K562 (cell line): Measurements from ENCODE around the gene SHC1. TPM values are rescaled to one million over a fixed set of nuclear protein-coding genes. Genes with fewer than 3 reads are reported as not detected.

Experiments used
- BRCA1 ChIP-seq, 2 experiments: fragments of 450-650 bp in 1 of 2; sonication (generic) in 1 of 2; formaldehyde crosslinking in 1 of 2; IDR thresholded peaks; 2 replicates each; pipeline versions ENCODE4 v1.5.0 to v1.6.1; 2017 to 2020; ENCODE audit warnings: mild to moderate bottlenecking in 1 of 2, missing genetic modification reagents in 1 of 2
- CEBPG ChIP-seq, 3 experiments: fragments of 200-800 bp in 1 of 3; sonication (Bioruptor generic) in 1 of 3; sonication (generic) in 1 of 3; formaldehyde crosslinking in 1 of 3; IDR thresholded peaks in 2 of 3; conservative IDR thresholded peaks in 1 of 3; 2 replicates each; pipeline versions ENCODE4 v1.6.1 to v1.8.0; 2016 to 2022; ENCODE audit warnings: missing compliant biosample characterization in 2 of 3, missing genetic modification characterization in 2 of 3, mild to moderate bottlenecking in 1 of 3, missing genetic modification reagents in 1 of 3
- CREBBP ChIP-seq: IDR thresholded peaks from one replicate; pipeline ENCODE4 v1.6.1; 2012; ENCODE audit warnings: low read depth, mild to moderate bottlenecking, control low read depth, inconsistent platforms, low read length
- DPF2 ChIP-seq: fragments of 450-650 bp; IDR thresholded peaks from 2 replicates; pipeline ENCODE4 v1.6.1; 2016
- FOXJ2 ChIP-seq: fragments of 200-800 bp; sonication (Bioruptor generic); IDR thresholded peaks from 2 replicates; pipeline ENCODE4 v1.6.1; 2016; ENCODE audit warnings: missing genetic modification characterization, missing compliant biosample characterization
- HOXB6 ChIP-seq: fragments of 250-450 bp; sonication (Bioruptor Pico); IDR thresholded peaks from 2 replicates; pipeline ENCODE4 v1.5.1; 2022; ENCODE audit warnings: mild to moderate bottlenecking, borderline replicate concordance
- MAFK ChIP-seq: IDR thresholded peaks from 2 replicates; pipeline ENCODE4 v1.6.1; 2011; ENCODE audit warnings: low read length, improper control_type of control experiment
- NEUROD1 ChIP-seq: fragments of 150-350 bp; IDR thresholded peaks from 2 replicates; pipeline ENCODE4 v1.6.1; 2014; ENCODE audit warnings: borderline replicate concordance, low read length, low read depth; ENCODE audit not compliant: partially characterized antibody
- PHTF2 ChIP-seq: fragments of 250-450 bp; sonication (Bioruptor Pico); IDR thresholded peaks from 2 replicates; pipeline ENCODE4 v1.5.0; 2021; ENCODE audit warnings: mild to moderate bottlenecking
- POLR2B ChIP-seq: fragments of 450-650 bp; IDR thresholded peaks from 2 replicates; pipeline ENCODE4 v1.6.1; 2018; ENCODE audit warnings: low read depth; ENCODE audit not compliant: partially characterized antibody
- RBM17 ChIP-seq: fragments of 200-400 bp; formaldehyde crosslinking; IDR thresholded peaks from 2 replicates; pipeline ENCODE4 v1.6.1; 2017; ENCODE audit warnings: low read depth, mild to moderate bottlenecking, low read length, borderline replicate concordance
- SRSF1 ChIP-seq: fragments of 200-400 bp; formaldehyde crosslinking; IDR thresholded peaks from 2 replicates; pipeline ENCODE4 v1.6.1; 2017; ENCODE audit warnings: mild to moderate bottlenecking, low read depth, low read length, moderate library complexity
- ZNF217 ChIP-seq: sonication (generic); formaldehyde crosslinking; IDR thresholded peaks from 2 replicates; pipeline ENCODE4 v1.8.0; 2022; ENCODE audit warnings: mild to moderate bottlenecking, missing genetic modification reagents
- ZNF408 ChIP-seq: fragments of 250-450 bp; sonication (Bioruptor Pico); IDR thresholded peaks from 2 replicates; pipeline ENCODE4 v1.4.0; 2020; ENCODE audit warnings: low read depth, mild to moderate bottlenecking, moderate library complexity
- ZNF79 ChIP-seq: fragments of 250-450 bp; sonication (Bioruptor Pico); IDR thresholded peaks from 2 replicates; pipeline ENCODE4 v1.4.0; 2020; ENCODE audit warnings: low read depth, mild to moderate bottlenecking, moderate library complexity
- polyA plus RNA-seq, 8 experiments: library from polyadenylated mRNA; depleted of rRNA in 4 of 8; stranded (reverse) in 5 of 8; unstranded in 3 of 8; fragments of >200 nt; fragmentation: Nextera tagmentation in 2 of 8; fragmentation: Illumina TruSeq in 1 of 8; extraction: Ambion mirVana in 2 of 8; extraction: Trizol in 1 of 8; gene quantifications; 2 replicates each; pipeline versions ENCODE4 v1.2.1 to v1.2.3, GENCODE V29; 2011 to 2014; ENCODE audit warnings: inconsistent platforms in 1 of 8, missing spikeins in 1 of 8
- total RNA-seq, 7 experiments: library from RNA; depleted of rRNA in 6 of 7; stranded (reverse); fragments of >200 nt in 6 of 7; fragmentation: Illumina TruSeq in 2 of 7; extraction: Trizol in 2 of 7; gene quantifications; 2 replicates each; pipeline versions ENCODE4 v1.2.1 to v1.2.3, GENCODE V29; 2011 to 2021; ENCODE audit warnings: low replicate concordance in 1 of 7
- TF ChIP-seq, protein P1 (sequence below): fragments of 450-650 bp; formaldehyde crosslinking; IDR thresholded peaks from 2 replicates; pipeline ENCODE4 v1.4.0; 2020; ENCODE audit warnings: mild to moderate bottlenecking
- TF ChIP-seq, protein P2 (sequence below): fragments of 200-600 bp; sonication (generic); IDR thresholded peaks from one replicate; pipeline ENCODE4 v1.6.1; 2012; ENCODE audit warnings: mild to moderate bottlenecking, low read depth, low read length, inconsistent platforms

Gene SHC1
- total and polyA plus RNA-seq, 9 of the 15 experiments (the other 6 are each of a cell fraction or from before 2014, with no cell fraction given): 4.1 to 113 (median 51.9) TPM

DNA sequence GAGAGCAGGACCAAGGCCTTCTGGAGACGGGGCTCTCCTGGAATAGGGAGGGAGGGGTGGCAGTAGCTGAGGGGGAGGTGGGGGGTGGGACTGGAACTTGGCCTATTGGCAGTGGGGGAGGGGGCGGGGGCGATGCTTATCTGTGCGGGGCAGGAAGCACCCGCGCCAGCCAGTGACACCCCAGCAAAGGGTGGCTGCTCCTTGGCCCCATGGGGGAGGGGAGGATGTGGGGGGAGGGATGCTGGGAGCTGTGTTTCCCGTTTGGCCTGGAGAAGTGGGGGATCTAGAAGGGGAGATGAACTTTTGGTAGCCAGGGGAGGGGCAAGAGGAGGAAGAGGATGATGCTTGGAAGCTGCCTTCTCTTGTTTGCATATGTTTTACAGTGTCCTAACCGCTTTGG, 43.1 kb upstream of the SHC1 start (continued):
- TF ChIP-seq ZNF217 (CRISPR knock-in tag): no peak
- no peak for TF ChIP-seq PHTF2
- no peak for TF ChIP-seq NEUROD1
- TF ChIP-seq POLR2B: no peak
- TF ChIP-seq FOXJ2: no peak
- no peak for TF ChIP-seq RBM17
- no peak for TF ChIP-seq CEBPG (CRISPR knock-in tag; IDR thresholded peaks at IDR 0.05)
- TF ChIP-seq CEBPG (tag; conservative IDR thresholded peaks at IDR 0.05 in 1 of 2, IDR thresholded peaks at IDR 0.05 in 1 of 2): no peak
- TF ChIP-seq SRSF1: no peak
- 0 out of 2 replicates have a peak, but pooled peaks have one; percentile 26 for TF ChIP-seq DPF2
- no peak for TF ChIP-seq ZNF408
- no peak for TF ChIP-seq ZNF79 (CRISPR knock-in tag)
- TF ChIP-seq, protein P1, sequence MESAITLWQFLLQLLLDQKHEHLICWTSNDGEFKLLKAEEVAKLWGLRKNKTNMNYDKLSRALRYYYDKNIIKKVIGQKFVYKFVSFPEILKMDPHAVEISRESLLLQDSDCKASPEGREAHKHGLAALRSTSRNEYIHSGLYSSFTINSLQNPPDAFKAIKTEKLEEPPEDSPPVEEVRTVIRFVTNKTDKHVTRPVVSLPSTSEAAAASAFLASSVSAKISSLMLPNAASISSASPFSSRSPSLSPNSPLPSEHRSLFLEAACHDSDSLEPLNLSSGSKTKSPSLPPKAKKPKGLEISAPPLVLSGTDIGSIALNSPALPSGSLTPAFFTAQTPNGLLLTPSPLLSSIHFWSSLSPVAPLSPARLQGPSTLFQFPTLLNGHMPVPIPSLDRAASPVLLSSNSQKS (CRISPR knock-in tag): no peak
- TF ChIP-seq BRCA1 (IDR thresholded peaks at IDR 0.05): no peak
- no peak for TF ChIP-seq BRCA1 (CRISPR knock-in tag; IDR thresholded peaks at IDR 0.05)
- TF ChIP-seq CREBBP: no peak
- TF ChIP-seq HOXB6 (CRISPR knock-in tag): no peak
- TF ChIP-seq MAFK: no peak
- TF ChIP-seq, protein P2, sequence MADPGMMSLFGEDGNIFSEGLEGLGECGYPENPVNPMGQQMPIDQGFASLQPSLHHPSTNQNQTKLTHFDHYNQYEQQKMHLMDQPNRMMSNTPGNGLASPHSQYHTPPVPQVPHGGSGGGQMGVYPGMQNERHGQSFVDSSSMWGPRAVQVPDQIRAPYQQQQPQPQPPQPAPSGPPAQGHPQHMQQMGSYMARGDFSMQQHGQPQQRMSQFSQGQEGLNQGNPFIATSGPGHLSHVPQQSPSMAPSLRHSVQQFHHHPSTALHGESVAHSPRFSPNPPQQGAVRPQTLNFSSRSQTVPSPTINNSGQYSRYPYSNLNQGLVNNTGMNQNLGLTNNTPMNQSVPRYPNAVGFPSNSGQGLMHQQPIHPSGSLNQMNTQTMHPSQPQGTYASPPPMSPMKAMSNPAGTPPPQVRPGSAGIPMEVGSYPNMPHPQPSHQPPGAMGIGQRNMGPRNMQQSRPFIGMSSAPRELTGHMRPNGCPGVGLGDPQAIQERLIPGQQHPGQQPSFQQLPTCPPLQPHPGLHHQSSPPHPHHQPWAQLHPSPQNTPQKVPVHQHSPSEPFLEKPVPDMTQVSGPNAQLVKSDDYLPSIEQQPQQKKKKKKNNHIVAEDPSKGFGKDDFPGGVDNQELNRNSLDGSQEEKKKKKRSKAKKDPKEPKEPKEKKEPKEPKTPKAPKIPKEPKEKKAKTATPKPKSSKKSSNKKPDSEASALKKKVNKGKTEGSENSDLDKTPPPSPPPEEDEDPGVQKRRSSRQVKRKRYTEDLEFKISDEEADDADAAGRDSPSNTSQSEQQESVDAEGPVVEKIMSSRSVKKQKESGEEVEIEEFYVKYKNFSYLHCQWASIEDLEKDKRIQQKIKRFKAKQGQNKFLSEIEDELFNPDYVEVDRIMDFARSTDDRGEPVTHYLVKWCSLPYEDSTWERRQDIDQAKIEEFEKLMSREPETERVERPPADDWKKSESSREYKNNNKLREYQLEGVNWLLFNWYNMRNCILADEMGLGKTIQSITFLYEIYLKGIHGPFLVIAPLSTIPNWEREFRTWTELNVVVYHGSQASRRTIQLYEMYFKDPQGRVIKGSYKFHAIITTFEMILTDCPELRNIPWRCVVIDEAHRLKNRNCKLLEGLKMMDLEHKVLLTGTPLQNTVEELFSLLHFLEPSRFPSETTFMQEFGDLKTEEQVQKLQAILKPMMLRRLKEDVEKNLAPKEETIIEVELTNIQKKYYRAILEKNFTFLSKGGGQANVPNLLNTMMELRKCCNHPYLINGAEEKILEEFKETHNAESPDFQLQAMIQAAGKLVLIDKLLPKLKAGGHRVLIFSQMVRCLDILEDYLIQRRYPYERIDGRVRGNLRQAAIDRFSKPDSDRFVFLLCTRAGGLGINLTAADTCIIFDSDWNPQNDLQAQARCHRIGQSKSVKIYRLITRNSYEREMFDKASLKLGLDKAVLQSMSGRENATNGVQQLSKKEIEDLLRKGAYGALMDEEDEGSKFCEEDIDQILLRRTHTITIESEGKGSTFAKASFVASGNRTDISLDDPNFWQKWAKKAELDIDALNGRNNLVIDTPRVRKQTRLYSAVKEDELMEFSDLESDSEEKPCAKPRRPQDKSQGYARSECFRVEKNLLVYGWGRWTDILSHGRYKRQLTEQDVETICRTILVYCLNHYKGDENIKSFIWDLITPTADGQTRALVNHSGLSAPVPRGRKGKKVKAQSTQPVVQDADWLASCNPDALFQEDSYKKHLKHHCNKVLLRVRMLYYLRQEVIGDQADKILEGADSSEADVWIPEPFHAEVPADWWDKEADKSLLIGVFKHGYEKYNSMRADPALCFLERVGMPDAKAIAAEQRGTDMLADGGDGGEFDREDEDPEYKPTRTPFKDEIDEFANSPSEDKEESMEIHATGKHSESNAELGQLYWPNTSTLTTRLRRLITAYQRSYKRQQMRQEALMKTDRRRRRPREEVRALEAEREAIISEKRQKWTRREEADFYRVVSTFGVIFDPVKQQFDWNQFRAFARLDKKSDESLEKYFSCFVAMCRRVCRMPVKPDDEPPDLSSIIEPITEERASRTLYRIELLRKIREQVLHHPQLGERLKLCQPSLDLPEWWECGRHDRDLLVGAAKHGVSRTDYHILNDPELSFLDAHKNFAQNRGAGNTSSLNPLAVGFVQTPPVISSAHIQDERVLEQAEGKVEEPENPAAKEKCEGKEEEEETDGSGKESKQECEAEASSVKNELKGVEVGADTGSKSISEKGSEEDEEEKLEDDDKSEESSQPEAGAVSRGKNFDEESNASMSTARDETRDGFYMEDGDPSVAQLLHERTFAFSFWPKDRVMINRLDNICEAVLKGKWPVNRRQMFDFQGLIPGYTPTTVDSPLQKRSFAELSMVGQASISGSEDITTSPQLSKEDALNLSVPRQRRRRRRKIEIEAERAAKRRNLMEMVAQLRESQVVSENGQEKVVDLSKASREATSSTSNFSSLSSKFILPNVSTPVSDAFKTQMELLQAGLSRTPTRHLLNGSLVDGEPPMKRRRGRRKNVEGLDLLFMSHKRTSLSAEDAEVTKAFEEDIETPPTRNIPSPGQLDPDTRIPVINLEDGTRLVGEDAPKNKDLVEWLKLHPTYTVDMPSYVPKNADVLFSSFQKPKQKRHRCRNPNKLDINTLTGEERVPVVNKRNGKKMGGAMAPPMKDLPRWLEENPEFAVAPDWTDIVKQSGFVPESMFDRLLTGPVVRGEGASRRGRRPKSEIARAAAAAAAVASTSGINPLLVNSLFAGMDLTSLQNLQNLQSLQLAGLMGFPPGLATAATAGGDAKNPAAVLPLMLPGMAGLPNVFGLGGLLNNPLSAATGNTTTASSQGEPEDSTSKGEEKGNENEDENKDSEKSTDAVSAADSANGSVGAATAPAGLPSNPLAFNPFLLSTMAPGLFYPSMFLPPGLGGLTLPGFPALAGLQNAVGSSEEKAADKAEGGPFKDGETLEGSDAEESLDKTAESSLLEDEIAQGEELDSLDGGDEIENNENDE: no peak
